SK-MEL-5 (cell line): Measurements from ENCODE around the gene CREB3L2. TPM values are rescaled to one million over a fixed set of nuclear protein-coding genes. Genes with fewer than 3 reads are reported as not detected.
A peak's percentile ranks its signal among the peaks of the same experiment; 100 is the strongest.
"Not testable (repeated sequence)": the region's sequence is repeated elsewhere in the genome, so short reads cannot be mapped to it uniquely, and the experiment has no call there.

ENCODE experiments used
- DNase-seq: peaks from one replicate; pipeline ENCODE4 v3.0.0-alpha.2; 2016; ENCODE audit warnings: low read depth, low spot score
- in situ Hi-C: cut with HindIII; loops from 2 replicates; pipeline ENCODE4 v1.10.0; 2016; ENCODE audit warnings: low sequenced_read_pairs, high pct_unique_total_duplicates, low pct_unique_long_range_greater_than_20kb
- polyA plus RNA-seq, 2 experiments: library from polyadenylated mRNA; depleted of rRNA; stranded (reverse); fragments of >200 nt; gene quantifications; 2 replicates each; pipeline ENCODE4 v1.2.3, GENCODE V29; 2015
- total RNA-seq: library from RNA; depleted of rRNA; stranded (reverse); fragments of >200 nt; shearing (Covaris generic); gene quantifications from 2 replicates; pipeline ENCODE4 v1.2.3, GENCODE V29; 2014; rRNA removed

Gene CREB3L2, protein sequence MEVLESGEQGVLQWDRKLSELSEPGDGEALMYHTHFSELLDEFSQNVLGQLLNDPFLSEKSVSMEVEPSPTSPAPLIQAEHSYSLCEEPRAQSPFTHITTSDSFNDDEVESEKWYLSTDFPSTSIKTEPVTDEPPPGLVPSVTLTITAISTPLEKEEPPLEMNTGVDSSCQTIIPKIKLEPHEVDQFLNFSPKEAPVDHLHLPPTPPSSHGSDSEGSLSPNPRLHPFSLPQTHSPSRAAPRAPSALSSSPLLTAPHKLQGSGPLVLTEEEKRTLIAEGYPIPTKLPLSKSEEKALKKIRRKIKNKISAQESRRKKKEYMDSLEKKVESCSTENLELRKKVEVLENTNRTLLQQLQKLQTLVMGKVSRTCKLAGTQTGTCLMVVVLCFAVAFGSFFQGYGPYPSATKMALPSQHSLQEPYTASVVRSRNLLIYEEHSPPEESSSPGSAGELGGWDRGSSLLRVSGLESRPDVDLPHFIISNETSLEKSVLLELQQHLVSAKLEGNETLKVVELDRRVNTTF
- 12.0 and 14.8 TPM in 2 replicates for total RNA-seq
- 32.0 and 38.6 TPM in 2 replicates for polyA plus RNA-seq (2015; cell fraction: cytosol; rRNA removed)
- polyA plus RNA-seq (2015; cell fraction: nucleus; rRNA removed) = 5.7 and 7.8 TPM in 2 replicates

DNA sequence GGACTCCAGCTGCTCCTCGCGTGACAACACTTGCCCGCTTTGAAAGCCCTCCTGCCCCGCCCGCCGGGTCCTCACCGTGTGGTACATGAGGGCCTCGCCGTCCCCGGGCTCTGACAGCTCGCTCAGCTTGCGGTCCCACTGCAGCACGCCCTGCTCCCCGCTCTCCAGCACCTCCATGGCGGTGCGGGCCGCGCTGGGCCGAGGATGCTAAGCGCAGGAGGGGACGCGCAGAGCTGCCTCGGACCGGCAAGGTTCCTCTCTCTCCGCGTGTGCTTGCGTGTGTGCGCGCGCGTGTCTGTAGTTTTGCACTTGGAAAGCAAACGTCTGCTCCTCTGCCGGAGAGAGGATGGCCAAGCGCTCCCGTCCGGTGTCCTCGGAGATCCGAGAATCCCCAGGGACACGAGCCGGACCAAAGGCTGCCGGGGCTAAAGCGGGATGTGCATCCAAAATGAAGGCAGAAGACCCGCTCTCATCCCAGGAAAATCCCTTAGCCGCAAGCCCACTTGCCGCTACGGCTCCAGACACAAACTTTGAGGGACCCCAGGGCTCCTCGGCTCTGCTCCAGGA, at the start of gene CREB3L2:
CREB3L2 (minus strand) TSS at position 558 of the 567 bp plus-strand sequence; CDS start at position 177, 381 bp downstream.
- DNase-seq = peak; percentile 55
- in situ Hi-C loops = no loop called here

DNA sequence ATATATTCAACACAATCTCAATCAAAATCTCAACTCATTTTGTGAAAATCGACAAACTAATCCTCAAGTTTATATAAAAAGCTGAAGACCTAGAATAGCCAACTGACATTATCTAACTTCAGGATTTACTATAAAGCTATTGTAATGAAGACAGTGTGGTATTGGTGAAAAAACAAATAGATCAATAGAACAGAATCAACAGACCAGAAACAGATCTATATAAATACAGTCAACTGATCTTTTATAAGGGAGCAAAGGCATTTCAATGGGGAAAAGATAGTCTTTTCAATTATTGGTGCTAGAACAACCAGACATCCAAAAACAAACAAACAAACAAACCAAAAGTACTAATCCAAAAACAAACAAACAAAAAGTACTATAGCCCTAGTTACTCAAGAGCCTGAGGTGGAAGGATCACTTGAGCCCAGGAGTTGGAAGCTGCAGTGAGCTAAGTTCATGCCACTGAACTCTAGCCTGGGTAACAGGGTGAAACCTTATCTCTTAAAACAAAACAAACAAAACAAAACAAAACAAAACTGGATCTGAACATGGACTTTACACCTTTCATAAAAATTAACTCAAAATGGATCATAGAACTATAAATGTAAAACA, 47.7 kb upstream of the CREB3L2 start:
- DNase-seq = no peak

DNA sequence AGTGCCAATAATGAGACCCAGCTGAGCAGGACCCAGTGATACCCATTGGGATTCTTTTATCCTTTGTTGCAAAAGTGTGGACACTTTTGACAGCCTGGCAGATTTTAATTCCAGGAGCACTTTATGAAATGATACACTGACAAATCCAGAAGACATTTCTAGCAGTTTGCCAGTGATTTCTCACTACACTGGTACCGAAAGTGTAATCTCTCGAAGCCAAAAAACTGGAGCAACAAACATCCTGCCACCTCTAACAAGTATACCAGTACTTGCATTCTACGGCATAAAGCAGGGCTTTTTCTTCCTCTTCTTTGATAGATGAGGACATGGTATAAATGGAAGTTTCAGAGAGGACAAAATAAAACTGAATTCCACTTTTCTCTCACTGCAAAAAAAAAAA, 46.0 kb upstream of the CREB3L2 start:
- in situ Hi-C loops = no loop called here
- DNase-seq = no peak

More for the DNA sequence above, 47.7 kb upstream of the CREB3L2 start:
- in situ Hi-C loops = no loop called here

DNA sequence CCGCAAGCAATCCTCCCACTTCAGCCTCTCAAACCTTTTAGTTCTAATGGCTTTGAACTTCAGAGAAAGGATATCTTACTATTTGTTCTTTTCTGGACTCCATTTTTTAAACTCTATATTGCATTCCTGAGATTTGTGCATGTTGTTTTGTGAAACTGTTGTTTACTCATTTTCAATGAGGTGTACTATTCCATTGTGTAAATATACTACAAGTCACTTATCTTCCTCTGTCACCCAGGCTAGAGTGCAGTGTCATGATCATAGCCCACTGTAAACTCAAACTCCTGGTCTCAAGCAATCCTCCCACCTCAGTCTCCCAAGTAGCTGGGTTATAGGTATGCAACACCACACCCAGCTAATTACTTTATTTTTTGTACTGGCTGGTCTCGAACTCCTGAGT, 43.0 kb upstream of the CREB3L2 start:
- DNase-seq = no peak
- in situ Hi-C loops = no loop called here

DNA sequence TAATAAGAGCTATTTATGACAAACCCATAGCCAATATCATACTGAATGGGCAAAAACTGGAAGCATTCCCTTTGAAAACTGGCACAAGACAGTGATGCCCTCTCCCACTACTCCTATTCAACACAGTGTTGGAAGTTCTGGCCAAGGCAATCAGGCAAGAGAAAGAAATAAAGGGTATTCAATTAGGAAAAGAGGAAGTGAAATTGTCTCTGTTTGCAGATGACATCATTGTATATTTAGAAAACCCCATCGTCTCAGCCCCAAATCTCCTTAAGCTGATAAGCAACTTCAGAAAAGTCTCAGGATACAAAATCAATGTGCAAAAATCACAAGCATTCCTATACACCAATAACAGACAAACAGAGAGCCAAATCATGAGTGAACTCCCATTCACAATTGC, 38.2 kb upstream of the CREB3L2 start:
- DNase-seq, in situ Hi-C loops: not testable (repeated sequence)

DNA sequence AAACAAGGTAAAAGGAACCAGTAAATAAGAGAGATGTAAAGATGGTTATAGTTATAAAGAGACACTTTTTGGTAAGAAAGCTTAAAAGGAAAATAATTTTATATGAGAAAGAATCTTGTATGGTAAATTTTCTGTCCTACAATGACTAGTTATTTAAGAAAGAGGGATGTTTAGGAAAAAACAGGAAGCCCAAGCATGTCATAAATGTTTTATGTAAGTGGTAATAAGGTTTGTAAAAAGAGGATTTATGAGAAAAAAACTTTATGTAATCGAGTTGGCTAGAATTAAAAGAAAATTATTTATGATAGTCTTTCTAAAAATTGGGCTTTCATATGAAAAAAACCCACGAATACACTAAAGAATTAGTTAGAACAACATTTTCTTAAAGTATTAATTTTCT, 34.2 kb upstream of the CREB3L2 start:
- no peak for DNase-seq
- in situ Hi-C loops = no loop called here

DNA sequence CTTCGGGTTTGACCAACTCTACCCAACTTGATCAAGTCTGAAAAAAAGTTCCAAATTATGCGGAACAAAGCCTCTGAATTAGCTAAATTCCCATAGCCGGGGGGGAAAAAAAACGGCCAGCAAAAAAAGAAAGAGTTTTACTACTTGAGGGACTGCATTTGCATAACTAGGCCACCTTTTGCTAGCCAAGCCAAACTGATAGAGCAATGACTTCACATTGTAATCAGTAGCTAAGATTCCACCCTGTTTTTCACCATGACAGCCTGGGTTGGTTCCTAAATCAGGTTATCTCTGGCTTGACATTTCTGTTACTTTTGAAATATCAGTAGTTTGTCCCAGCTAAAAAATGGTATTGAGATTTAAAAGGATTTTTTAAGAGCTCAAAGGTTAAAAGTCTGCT, 31.4 kb upstream of the CREB3L2 start:
- DNase-seq = no peak
- in situ Hi-C loops = no loop called here

DNA sequence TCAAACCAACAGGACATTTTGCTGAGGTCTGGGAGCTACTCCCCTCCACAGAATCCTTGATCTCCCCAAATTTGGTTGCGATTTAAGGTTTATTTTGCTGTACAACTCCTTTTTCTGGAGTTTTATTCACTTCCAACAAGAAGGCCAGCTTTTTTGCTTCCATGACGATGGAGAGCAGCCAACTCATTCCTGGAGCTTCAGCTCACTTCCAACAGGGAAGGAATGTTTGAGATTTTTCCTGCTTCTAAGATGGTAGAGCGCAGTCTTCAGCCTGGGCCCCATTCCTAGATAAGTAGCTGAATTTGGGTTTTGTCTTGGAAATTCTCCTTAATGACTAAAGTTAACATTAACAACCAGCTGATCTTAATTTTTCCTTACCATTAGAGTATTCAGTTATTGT, 30.9 kb upstream of the CREB3L2 start:
- no peak for DNase-seq

DNA sequence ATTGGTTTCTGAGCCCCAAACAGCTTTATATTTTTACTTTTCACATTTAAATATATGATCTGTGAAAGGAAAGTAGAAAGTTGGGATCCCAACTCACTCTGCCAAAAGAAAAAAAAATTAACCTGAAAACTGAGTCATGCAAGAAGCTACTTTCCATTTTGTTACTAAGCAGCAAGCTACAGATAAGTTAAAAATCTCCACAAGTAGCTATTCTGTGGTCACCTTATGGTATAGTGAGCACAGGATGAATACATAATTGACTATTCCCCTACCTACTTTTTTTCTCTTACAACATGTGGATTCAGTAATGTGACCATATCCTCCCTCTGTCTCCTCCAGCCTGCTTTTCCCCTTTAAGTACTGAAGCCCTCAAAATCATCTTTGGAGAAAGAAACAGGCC, 30.3 kb upstream of the CREB3L2 start:
- no peak for DNase-seq

More for the DNA sequence above, 30.9 kb upstream of the CREB3L2 start:
- in situ Hi-C loops = no loop called here

DNA sequence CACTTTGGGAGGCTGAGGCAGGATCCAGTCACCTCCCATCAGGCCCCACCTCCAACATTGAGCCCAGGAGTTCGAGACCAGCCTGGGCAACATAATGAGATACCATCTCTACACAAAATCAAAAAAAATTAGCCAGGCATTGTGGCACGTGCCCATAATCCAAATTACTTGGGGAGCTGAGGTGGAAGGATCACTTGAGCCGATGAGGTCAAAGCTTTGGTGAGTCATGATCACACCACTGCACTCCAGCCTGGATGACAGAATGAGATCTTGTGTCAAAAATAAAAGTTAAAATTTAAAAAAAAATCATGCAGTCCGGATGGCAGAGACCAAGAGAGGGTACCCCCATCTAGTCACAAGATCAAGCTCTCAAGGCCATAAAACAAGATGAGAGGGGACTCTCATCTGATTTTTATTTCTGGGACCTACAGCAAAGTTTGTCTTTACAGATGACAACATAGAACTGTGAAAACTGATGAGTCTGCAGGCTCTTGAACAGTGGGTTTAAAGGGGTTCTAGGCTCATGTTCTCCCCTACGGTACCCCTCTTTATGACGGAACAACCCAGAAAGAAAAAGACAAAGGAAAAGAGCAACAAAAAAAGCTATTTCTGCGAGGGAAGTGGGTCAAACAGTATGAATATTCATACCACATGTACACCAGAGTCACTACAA, 28.9 kb upstream of the CREB3L2 start:
- peak; percentile 55 for DNase-seq

More for the DNA sequence above, 30.3 kb upstream of the CREB3L2 start:
- in situ Hi-C loops = no loop called here

DNA sequence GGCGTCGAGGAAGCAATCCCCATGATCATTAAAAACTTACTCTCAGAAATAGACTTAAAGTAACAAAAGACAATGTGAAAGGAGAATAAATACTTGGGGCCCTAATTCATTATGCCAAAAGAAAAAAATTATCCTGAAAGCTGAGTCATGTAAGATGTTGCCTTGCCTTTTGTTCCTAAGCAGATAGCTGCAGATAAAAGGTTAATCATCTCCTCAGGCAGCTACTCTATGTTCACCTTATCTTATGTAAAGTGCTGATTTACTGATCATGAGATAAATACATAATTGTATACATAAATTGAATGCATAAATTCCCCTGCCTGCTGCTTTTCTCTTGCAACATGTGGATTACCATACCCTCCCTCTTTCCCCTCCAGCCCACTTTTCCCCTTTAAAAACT, 28.1 kb upstream of the CREB3L2 start:
- DNase-seq = no peak
- in situ Hi-C loops = no loop called here

More for the DNA sequence above, 28.9 kb upstream of the CREB3L2 start:
- in situ Hi-C loops = no loop called here

DNA sequence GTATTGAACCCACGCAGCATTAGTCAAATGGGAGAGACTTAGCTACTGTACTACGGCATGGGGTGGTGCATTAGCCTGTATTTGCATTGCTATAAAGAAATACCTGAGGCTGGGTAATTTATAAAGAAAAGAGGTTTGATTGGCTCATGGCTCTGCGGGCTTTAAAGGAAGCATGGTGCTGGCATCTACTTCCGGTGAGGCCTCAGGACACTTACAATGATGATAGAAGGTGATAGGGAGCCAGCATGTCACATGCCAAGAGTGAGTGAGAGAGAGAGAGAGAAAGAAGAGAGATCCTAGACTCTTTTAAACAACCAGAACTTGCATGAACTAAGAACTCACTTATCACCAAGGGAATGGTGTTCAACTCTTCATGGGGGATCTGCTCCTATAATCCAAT, 27.2 kb upstream of the CREB3L2 start:
- in situ Hi-C loops = no loop called here
- no peak for DNase-seq

DNA sequence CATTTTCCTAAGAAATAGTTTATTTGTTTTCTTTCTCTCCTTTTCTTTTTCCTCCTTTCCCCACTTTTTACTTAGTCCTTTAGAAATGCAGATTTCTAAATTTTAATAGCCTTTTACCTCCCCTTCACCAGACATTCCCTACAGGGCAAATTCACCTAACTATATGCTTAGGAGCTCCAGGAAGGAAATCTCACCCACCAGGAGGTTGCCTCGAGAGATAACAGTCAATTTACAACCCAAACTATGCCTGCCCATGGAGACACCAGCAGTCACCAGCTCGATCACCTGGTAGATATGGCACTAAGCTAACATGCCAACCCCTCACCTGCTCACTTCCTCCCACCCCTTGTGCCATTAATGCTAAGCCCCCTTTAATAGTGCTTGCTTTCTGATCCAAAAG, 25.2 kb upstream of the CREB3L2 start:
- DNase-seq = no peak
- in situ Hi-C loops = no loop called here

DNA sequence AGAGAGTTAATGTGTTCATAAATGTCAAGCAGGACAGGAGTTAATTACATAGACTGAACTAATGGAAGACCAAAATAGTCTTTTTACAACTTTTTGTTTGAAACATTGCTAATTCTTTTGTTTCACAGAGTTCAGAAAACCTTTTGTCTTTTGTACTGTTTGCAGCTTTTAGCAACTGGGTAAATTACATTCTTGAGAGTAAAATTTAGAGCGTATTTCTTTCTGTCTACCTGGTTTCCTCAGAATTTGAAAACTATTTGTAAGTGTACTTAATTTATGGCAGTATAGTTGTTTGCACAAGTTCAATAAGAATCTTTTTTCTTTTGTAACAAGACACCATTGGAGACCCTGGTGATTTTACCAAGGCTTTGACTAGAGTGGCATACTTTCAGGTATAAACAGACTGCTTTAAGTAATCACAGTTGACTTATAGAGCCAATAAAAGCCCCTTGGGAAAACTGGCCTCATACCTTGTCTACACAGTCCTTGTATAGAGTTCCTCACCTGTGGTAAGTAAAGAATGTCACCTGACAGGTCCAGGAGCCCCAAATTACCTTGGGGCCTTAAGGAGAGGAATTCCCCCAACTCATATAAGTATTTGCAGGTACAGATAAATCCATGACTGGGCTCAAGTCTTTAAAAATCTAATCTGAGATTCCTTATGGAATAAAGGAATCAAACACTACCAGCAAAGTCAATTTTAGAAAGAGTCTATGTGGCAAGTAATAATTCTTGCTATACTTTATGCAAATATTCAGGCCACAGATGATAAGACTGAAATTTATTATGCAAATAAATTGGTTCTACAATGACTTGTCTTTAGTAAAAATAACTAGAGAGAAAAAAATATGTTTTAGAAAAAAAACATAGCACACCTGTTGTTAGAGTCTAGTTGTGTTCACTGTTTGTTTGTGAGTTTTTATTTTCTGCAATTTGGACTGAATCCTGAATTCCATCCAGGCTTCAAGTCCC, 23.6 kb upstream of the CREB3L2 start:
- in situ Hi-C loops = no loop called here
- DNase-seq = no peak

DNA sequence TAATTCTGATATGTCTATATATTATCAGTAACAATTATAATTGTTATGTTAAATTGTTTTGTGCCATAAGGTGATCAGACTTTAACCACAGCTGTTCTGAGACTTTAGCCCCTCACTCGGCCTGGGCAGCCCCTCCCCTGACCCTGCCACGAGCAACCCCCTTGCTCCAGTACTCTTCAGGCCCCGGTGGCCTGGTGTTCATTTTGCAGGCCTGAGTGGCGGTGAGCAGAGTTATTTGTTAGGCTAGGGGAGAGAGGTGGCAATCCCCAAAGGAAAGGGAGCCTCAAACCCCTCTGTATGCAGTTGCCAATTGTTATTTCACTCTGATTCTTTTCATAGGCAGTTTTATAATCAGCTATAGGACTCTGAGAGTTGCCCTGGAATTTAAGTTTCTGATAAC, 22.9 kb upstream of the CREB3L2 start:
- no peak for DNase-seq
- in situ Hi-C loops = no loop called here

DNA sequence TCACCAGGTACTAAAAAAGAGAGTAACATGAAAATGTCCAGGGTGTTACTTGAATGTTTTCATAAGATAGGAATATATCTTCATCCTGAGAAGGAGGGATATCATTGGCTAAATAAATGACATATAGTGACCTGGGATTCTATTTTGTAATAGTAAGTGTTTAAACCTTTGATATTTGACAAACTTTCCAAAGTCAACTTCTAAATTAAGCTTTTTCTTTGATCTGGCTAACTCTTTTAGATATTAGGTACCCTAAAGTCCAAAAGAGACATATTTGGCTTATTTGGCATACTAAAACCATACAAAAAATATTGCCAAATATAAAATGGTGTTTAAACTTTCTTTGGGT, 22.4 kb upstream of the CREB3L2 start:
- no peak for DNase-seq
- in situ Hi-C loops = no loop called here
